ENCODE data around the gene PPP6R2.

DNA sequence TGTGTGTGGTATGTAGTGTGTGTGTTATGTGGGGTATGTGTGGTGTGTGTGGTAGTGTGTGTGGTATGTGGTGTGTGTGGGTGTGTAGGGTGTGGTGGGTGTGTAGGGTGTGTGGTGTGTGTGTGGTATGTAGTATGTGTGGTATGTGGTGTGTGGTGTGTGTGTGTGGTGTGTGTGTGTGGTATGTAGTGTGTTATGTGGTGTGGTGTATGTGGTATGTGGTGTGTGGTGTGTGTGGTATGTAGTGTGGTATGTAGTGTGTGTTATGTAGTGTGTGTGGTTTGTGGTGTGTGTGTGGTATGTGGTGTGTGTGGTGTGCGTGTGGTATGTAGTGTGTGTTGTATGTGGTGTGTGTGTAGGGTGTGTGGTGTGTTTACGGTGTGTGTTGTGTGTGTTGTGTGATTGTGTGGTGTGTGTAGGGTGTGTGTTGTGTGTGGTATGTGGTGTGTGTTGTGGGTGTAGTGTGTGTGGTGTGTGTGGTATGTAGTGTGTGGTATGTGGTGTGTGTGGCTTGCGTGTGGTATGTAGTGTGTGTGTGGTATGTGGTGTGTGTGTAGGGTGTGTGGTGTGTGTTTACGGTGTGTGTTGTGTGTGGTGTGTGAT is 4.2 kb upstream of the PPP6R2 start:
- TF ChIP-seq CTCF (conservative IDR thresholded peaks at IDR 0.05 in 1 of 2, IDR thresholded peaks at IDR 0.05 in 1 of 2; ENCODE audit: low read depth in 1 of 2, low read length in 2 of 2) (no peak), EZH2 (IDR thresholded peaks at IDR 0.05; ENCODE audit: low read length, missing control alignments) (no peak)
